Subcutaneous abdominal adipose tissue (tissue), 5 donors: ENCODE results near the gene FBXL20.
A peak's percentile ranks its signal among the peaks of the same experiment; 100 is the strongest.

Experiments
- H3K27ac ChIP-seq: one replicate; pipeline ENCODE4 v1.7.0; 2013; ENCODE audit warnings: low read depth, mild to moderate bottlenecking, inconsistent platforms, low read length, moderate library complexity
- H3K27me3 ChIP-seq, 5 donors: one replicate each; pipeline ENCODE4 v1.7.0; 2013; ENCODE audit warnings: low read length in 5 of 5, inconsistent platforms in 1 of 5; ENCODE audit not compliant: control insufficient read depth in 5 of 5, insufficient read depth in 4 of 5
- H3K36me3 ChIP-seq, 5 donors: one replicate each; pipeline ENCODE4 v1.7.0; 2013; ENCODE audit warnings: low read length in 5 of 5; ENCODE audit not compliant: control insufficient read depth in 5 of 5, insufficient read depth in 5 of 5
- H3K4me1 ChIP-seq, 5 donors: one replicate each; pipeline ENCODE4 v1.7.0; 2013; ENCODE audit warnings: low read length in 5 of 5, mild to moderate bottlenecking in 3 of 5, moderate library complexity in 1 of 5; ENCODE audit not compliant: control insufficient read depth in 5 of 5, insufficient read depth in 5 of 5
- H3K4me3 ChIP-seq, 5 donors: one replicate each; pipeline ENCODE4 v1.7.0; 2013; ENCODE audit warnings: low read length in 5 of 5, low read depth in 1 of 5
- H3K9ac ChIP-seq, 5 donors: one replicate each; pipeline ENCODE4 v1.7.0; 2013; ENCODE audit warnings: low read length in 5 of 5, mild to moderate bottlenecking in 4 of 5, moderate library complexity in 3 of 5
- H3K9me3 ChIP-seq, 5 donors: one replicate each; pipeline ENCODE4 v1.7.0; 2013; ENCODE audit warnings: low read length in 5 of 5; ENCODE audit not compliant: control insufficient read depth in 5 of 5
- donor health status: healthy.
- donor health status: healthy.
- donor health status: healthy.
- donor health status: healthy.
- donor health status: healthy.

FBXL20 gene

GRCh38 chr17:39235555-39236449 lies 165.6 kb downstream of the FBXL20 start:
- Histone ChIP-seq H3K4me3 (no peak overlapping the region), H3K27ac (no peak overlapping the region), H3K9ac (no peak overlapping the region), H3K27me3 (peaks cover 0 to 26% (median 16%) of the 10 kb centered on the region in 5 donors), H3K9me3 (no peaks in the 10 kb centered on the region), H3K36me3 (no peaks in the 10 kb centered on the region), H3K4me1 (peaks cover 0 to 52% (median 30%) of the 10 kb centered on the region in 5 donors)

- H3K9ac ChIP-seq, result no peak overlapping the region
- peak overlapping the region in 1 of 5 donors; percentile 39 for H3K4me3 ChIP-seq
- no peaks in the 10 kb centered on the region for H3K36me3 ChIP-seq
- H3K27ac ChIP-seq, result no peak overlapping the region
- no peaks in the 10 kb centered on the region for H3K9me3 ChIP-seq
- H3K4me1 ChIP-seq, result peaks cover 0 to 31% (median 16%) of the 10 kb centered on the region in 5 donors
- H3K27me3 ChIP-seq, result peaks cover 3 to 37% (median 26%) of the 10 kb centered on the region in 5 donors
Measured at GRCh38 chr17:39231591-39232551, 169.6 kb downstream of the FBXL20 start.

GRCh38 chr17:39231091-39231561 lies 170.3 kb downstream of the FBXL20 start:
- no peaks in the 10 kb centered on the region for H3K9me3 ChIP-seq
- peaks cover 0 to 26% (median 18%) of the 10 kb centered on the region in 5 donors for H3K4me1 ChIP-seq
- no peak overlapping the region for H3K9ac ChIP-seq
- H3K36me3 ChIP-seq, result no peaks in the 10 kb centered on the region
- H3K27me3 ChIP-seq, result peaks cover 3 to 40% (median 32%) of the 10 kb centered on the region in 5 donors
- H3K4me3 ChIP-seq, result no peak overlapping the region
- no peak overlapping the region for H3K27ac ChIP-seq

GRCh38 chr17:39230361-39230760 lies 171.1 kb downstream of the FBXL20 start:
- Histone ChIP-seq H3K4me1 (peaks cover 0 to 26% (median 24%) of the 10 kb centered on the region in 5 donors), H3K9ac (no peak overlapping the region), H3K36me3 (no peaks in the 10 kb centered on the region), H3K27me3 (peaks cover 5 to 42% (median 38%) of the 10 kb centered on the region in 5 donors), H3K27ac (no peak overlapping the region), H3K9me3 (no peaks in the 10 kb centered on the region), H3K4me3 (no peak overlapping the region)

GRCh38 chr17:39229274-39229913 lies 172.0 kb downstream of the FBXL20 start:
- no peaks in the 10 kb centered on the region for H3K9me3 ChIP-seq
- H3K4me3 ChIP-seq, result no peak overlapping the region
- no peaks in the 10 kb centered on the region for H3K36me3 ChIP-seq
- no peak overlapping the region for H3K9ac ChIP-seq
- peaks cover 13 to 51% (median 47%) of the 10 kb centered on the region in 5 donors for H3K27me3 ChIP-seq
- peaks cover 0 to 35% (median 33%) of the 10 kb centered on the region in 5 donors for H3K4me1 ChIP-seq
- H3K27ac ChIP-seq, result no peak overlapping the region

GRCh38 chr17:39227364-39227919 lies 174.0 kb downstream of the FBXL20 start:
- no peak overlapping the region for H3K9ac ChIP-seq
- no peak overlapping the region for H3K4me3 ChIP-seq
- peaks cover 17 to 65% (median 54%) of the 10 kb centered on the region in 5 donors for H3K27me3 ChIP-seq
- H3K27ac ChIP-seq, result no peak overlapping the region
- H3K36me3 ChIP-seq, result no peaks in the 10 kb centered on the region
- no peaks in the 10 kb centered on the region for H3K9me3 ChIP-seq
- H3K4me1 ChIP-seq, result peaks cover 0 to 36% (median 34%) of the 10 kb centered on the region in 5 donors

GRCh38 chr17:39225959-39226683 lies 175.3 kb downstream of the FBXL20 start:
- peaks cover 0 to 24% (median 21%) of the 10 kb centered on the region in 5 donors for H3K4me1 ChIP-seq

GRCh38 chr17:39225308-39225958 lies 176.0 kb downstream of the FBXL20 start, which contains the start of gene STAC2:
Gene STAC2 (minus strand): TSS chr17:39225945. CDS start chr17:39225502, 443 bp downstream.
- H3K9me3 ChIP-seq, result no peaks in the 10 kb centered on the region
- no peaks in the 10 kb centered on the region for H3K36me3 ChIP-seq
- H3K4me3 ChIP-seq, result peak within 1 kb of the TSS; percentile 34 to 54 (median 36)
- no peak within 1 kb of the TSS for H3K9ac ChIP-seq
- H3K27ac ChIP-seq, result no peak within 1 kb of the TSS
- peaks cover 0 to 23% (median 18%) of the 10 kb centered on the region in 5 donors for H3K4me1 ChIP-seq
- peaks cover 17 to 49% (median 44%) of the 10 kb centered on the region in 5 donors for H3K27me3 ChIP-seq

More at GRCh38 chr17:39225959-39226683, 175.3 kb downstream of the FBXL20 start:
- Histone ChIP-seq H3K4me3 (peak overlapping the region; percentile 3 to 54 (median 19)), H3K9ac (no peak overlapping the region), H3K27ac (no peak overlapping the region), H3K27me3 (peaks cover 17 to 54% (median 44%) of the 10 kb centered on the region in 5 donors), H3K9me3 (no peaks in the 10 kb centered on the region), H3K36me3 (no peaks in the 10 kb centered on the region)
